22Rv1 (cell line): Measurements from ENCODE around the gene ANKH.

Source experiments
- ZFX ChIP-seq: fragments of 450-650 bp; IDR thresholded peaks from 2 replicates; pipeline ENCODE4 v1.6.1; 2017; ENCODE audit warnings: antibody characterized with exemption, borderline replicate concordance
- TF ChIP-seq, protein P1 (sequence below): fragments of 450-650 bp; IDR thresholded peaks from 2 replicates; pipeline ENCODE4 v1.5.1; 2017; ENCODE audit warnings: mild to moderate bottlenecking

DNA sequence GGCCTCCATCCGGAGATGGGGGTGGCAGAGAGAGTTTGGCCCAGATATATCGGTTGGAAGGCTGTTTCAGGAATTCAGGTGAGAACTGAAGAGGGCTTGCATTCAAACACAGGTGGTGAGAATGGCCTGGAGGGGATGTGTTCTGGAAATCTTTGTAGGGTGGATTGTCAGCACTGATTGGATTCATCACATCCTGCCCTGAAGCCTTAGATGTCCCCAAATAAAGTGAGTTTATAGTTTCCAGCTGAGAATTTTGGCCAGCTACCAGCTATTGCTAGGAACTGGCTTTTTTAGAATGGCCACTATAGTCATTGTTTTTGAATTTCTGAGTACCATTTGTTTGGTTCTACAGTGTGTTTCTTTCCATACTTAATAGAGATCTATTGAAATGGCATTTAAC lies 46.1 kb upstream of the ANKH start:
- TF ChIP-seq, protein P1, sequence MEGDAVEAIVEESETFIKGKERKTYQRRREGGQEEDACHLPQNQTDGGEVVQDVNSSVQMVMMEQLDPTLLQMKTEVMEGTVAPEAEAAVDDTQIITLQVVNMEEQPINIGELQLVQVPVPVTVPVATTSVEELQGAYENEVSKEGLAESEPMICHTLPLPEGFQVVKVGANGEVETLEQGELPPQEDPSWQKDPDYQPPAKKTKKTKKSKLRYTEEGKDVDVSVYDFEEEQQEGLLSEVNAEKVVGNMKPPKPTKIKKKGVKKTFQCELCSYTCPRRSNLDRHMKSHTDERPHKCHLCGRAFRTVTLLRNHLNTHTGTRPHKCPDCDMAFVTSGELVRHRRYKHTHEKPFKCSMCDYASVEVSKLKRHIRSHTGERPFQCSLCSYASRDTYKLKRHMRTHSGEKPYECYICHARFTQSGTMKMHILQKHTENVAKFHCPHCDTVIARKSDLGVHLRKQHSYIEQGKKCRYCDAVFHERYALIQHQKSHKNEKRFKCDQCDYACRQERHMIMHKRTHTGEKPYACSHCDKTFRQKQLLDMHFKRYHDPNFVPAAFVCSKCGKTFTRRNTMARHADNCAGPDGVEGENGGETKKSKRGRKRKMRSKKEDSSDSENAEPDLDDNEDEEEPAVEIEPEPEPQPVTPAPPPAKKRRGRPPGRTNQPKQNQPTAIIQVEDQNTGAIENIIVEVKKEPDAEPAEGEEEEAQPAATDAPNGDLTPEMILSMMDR = no peak
- TF ChIP-seq ZFX = no peak
